HepG2 (cell line): Measurements from ENCODE around the gene PPP4C. TPM values are rescaled to one million over a fixed set of nuclear protein-coding genes. Genes with fewer than 3 reads are reported as not detected.

Experiments used
- ADNP ChIP-seq: sonication (generic); formaldehyde crosslinking; IDR thresholded peaks from 2 replicates; pipeline ENCODE4 v1.4.0; 2020; ENCODE audit warnings: missing genetic modification reagents
- ARHGAP35 ChIP-seq: sonication (generic); formaldehyde crosslinking; IDR thresholded peaks from 2 replicates; pipeline ENCODE4 v1.9.0; 2022; ENCODE audit warnings: mild to moderate bottlenecking, inconsistent platforms, moderate library complexity, missing genetic modification reagents, borderline replicate concordance
- BRD4 ChIP-seq: sonication (generic); formaldehyde crosslinking; IDR thresholded peaks from 2 replicates; pipeline ENCODE4 v1.4.0; 2020; ENCODE audit warnings: missing genetic modification reagents
- FOXK1 ChIP-seq: sonication (generic); formaldehyde crosslinking; IDR thresholded peaks from 2 replicates; pipeline ENCODE4 v1.4.0; 2020; ENCODE audit warnings: low read depth, missing genetic modification reagents, borderline replicate concordance
- GABPB1 ChIP-seq: IDR thresholded peaks from 2 replicates; pipeline ENCODE4 v1.6.1; 2016; ENCODE audit warnings: mild to moderate bottlenecking, missing genetic modification reagents, moderate library complexity, missing compliant biosample characterization
- NCOR1 ChIP-seq: fragments of 200-600 bp; sonication (generic); IDR thresholded peaks from 2 replicates; pipeline ENCODE4 v1.7.0; 2017; ENCODE audit warnings: antibody characterized with exemption, low read length, borderline replicate concordance
- NFRKB ChIP-seq: fragments of 450-650 bp; IDR thresholded peaks from 2 replicates; pipeline ENCODE4 v1.6.1; 2017
- NR3C1 ChIP-seq: sonication (generic); formaldehyde crosslinking; IDR thresholded peaks from 2 replicates; pipeline ENCODE4 v1.4.0; 2020; ENCODE audit warnings: missing genetic modification reagents
- STAG1 ChIP-seq: sonication (generic); formaldehyde crosslinking; IDR thresholded peaks from 2 replicates; pipeline ENCODE4 v1.4.0; 2020; ENCODE audit warnings: missing genetic modification reagents
- TAF1 ChIP-seq: sonication (generic); formaldehyde crosslinking; IDR thresholded peaks from 2 replicates; pipeline ENCODE4 v1.4.0; 2020; ENCODE audit warnings: missing genetic modification reagents
- TGIF2 ChIP-seq: IDR thresholded peaks from 2 replicates; pipeline ENCODE4 v1.6.1; 2016; ENCODE audit warnings: control low read depth, missing compliant biosample characterization
- U2AF2 ChIP-seq: fragments of 200-400 bp; formaldehyde crosslinking; IDR thresholded peaks from 2 replicates; pipeline ENCODE4 v1.6.1; 2017; ENCODE audit warnings: low read depth, mild to moderate bottlenecking, low read length
- ZBTB20 ChIP-seq: sonication (generic); formaldehyde crosslinking; IDR thresholded peaks from 2 replicates; pipeline ENCODE4 v1.8.1; 2023; ENCODE audit warnings: missing genetic modification reagents, low read depth, mild to moderate bottlenecking, borderline replicate concordance
- ZNF510 ChIP-seq: sonication (generic); formaldehyde crosslinking; IDR thresholded peaks from 2 replicates; pipeline ENCODE4 v1.4.0; 2020; ENCODE audit warnings: low read depth, mild to moderate bottlenecking, missing genetic modification reagents
- ZNF674 ChIP-seq: sonication (generic); formaldehyde crosslinking; IDR thresholded peaks from 2 replicates; pipeline ENCODE4 v1.5.0; 2020; ENCODE audit warnings: low read depth, mild to moderate bottlenecking, missing genetic modification reagents
- ZNF775 ChIP-seq: sonication (generic); formaldehyde crosslinking; IDR thresholded peaks from 2 replicates; pipeline ENCODE4 v1.4.0; 2020; ENCODE audit warnings: missing genetic modification reagents, mild to moderate bottlenecking, moderate library complexity, borderline replicate concordance
- ZSCAN20 ChIP-seq: sonication (generic); formaldehyde crosslinking; IDR thresholded peaks from 2 replicates; pipeline ENCODE4 v1.4.0; 2020; ENCODE audit warnings: missing genetic modification reagents, mild to moderate bottlenecking, borderline replicate concordance
- ZSCAN30 ChIP-seq: sonication (generic); formaldehyde crosslinking; IDR thresholded peaks from 2 replicates; pipeline ENCODE4 v1.5.0; 2020; ENCODE audit warnings: mild to moderate bottlenecking, missing genetic modification reagents
- polyA plus RNA-seq, 8 experiments: library from polyadenylated mRNA; depleted of rRNA in 3 of 8; stranded (reverse) in 7 of 8; unstranded in 1 of 8; fragments of >200 nt; fragmentation: Illumina TruSeq in 4 of 8; extraction: Trizol in 4 of 8; gene quantifications; 2 replicates each; pipeline versions ENCODE4 v1.2.1 to v1.2.3, GENCODE V29; 2011 to 2016; ENCODE audit warnings: low read depth in 4 of 8, missing spikeins in 1 of 8, mixed read lengths in 1 of 8; ENCODE audit not compliant: insufficient read depth in 1 of 8
- total RNA-seq, 5 experiments: library from RNA; depleted of rRNA; stranded (reverse); fragments of >200 nt; fragmentation: Illumina TruSeq; extraction: Trizol; gene quantifications; 2 replicates each; pipeline ENCODE4 v1.2.3, GENCODE V29; 2016; ENCODE audit warnings: low read depth in 1 of 5
- TF ChIP-seq, protein P1 (sequence below): sonication (generic); formaldehyde crosslinking; IDR thresholded peaks from 2 replicates; pipeline ENCODE4 v1.8.0; 2022; ENCODE audit warnings: mild to moderate bottlenecking, missing genetic modification reagents
- TF ChIP-seq, protein P2 (sequence below): sonication (generic); formaldehyde crosslinking; IDR thresholded peaks from 2 replicates; pipeline ENCODE4 v1.9.0; 2021; ENCODE audit warnings: missing genetic modification reagents, mild to moderate bottlenecking, borderline replicate concordance
- TF ChIP-seq, protein P3 (sequence below): sonication (generic); formaldehyde crosslinking; conservative IDR thresholded peaks from 2 replicates; pipeline ENCODE4 v1.4.0; 2020; ENCODE audit warnings: mild to moderate bottlenecking, missing genetic modification reagents, moderate library complexity

The PPP4C gene
- total and polyA plus RNA-seq, 2 of the 13 experiments (the other 11 are each of a cell fraction or from before 2014, with no cell fraction given): 176 to 220 TPM

DNA sequence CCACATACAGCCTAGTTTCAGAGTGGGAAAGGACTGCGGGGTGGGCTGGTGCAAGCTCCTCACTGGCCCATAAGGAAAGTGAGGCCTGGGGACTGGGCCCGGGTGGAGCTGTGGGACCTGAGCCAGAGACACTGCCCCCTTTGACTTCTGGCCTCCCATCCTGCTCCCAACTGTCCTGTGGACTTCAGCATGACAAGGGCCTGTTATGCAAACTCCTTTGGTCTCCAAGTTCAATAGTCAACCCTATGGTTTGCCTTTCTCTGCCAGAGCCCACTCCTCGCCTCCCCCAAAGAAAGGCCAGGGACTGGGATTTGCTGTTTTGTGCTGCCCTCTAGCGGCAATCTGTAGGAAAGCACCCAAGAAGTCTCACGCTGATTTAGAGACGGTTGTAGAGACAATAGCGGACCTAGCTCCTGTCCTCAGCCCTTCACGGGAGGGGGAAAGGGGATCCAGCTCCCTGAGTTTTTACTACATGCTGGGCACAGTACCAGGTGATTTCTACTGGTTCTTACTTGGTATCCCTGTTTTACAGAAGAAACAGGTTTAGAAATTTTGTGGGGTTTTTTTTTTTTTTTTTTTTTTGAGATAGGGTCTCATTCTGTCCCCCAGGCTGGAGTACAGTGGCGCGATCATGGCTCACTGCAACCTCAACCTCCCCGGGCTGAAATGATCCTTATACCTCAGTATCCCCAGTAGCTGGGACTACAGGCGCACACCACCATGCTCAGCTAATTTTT lies 43.5 kb upstream of the PPP4C start (continued):
- TF ChIP-seq ZSCAN20 (CRISPR knock-in tag) (no peak), NFRKB (no peak), TGIF2 (CRISPR knock-in tag) (no peak), STAG1 (peak; percentile 94), NCOR1 (no peak), U2AF2 (no peak), GABPB1 (CRISPR knock-in tag) (0 out of 2 replicates have a peak, but pooled peaks have one; percentile 13), BRD4 (CRISPR knock-in tag) (no peak), ZSCAN30 (no peak), FOXK1 (CRISPR knock-in tag) (no peak), ADNP (CRISPR knock-in tag) (no peak), ZNF510 (CRISPR knock-in tag) (no peak), ZBTB20 (CRISPR knock-in tag) (0 out of 2 replicates have a peak, but pooled peaks have one; percentile 53), NR3C1 (CRISPR knock-in tag) (no peak), ZNF775 (CRISPR knock-in tag) (no peak), ARHGAP35 (no peak), ZNF674 (CRISPR knock-in tag) (no peak), TAF1 (no peak)
- TF ChIP-seq, protein P1, sequence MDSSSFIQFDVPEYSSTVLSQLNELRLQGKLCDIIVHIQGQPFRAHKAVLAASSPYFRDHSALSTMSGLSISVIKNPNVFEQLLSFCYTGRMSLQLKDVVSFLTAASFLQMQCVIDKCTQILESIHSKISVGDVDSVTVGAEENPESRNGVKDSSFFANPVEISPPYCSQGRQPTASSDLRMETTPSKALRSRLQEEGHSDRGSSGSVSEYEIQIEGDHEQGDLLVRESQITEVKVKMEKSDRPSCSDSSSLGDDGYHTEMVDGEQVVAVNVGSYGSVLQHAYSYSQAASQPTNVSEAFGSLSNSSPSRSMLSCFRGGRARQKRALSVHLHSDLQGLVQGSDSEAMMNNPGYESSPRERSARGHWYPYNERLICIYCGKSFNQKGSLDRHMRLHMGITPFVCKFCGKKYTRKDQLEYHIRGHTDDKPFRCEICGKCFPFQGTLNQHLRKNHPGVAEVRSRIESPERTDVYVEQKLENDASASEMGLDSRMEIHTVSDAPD (CRISPR knock-in tag): 0 out of 2 replicates have a peak, but pooled peaks have one; percentile 33
- TF ChIP-seq, protein P2, sequence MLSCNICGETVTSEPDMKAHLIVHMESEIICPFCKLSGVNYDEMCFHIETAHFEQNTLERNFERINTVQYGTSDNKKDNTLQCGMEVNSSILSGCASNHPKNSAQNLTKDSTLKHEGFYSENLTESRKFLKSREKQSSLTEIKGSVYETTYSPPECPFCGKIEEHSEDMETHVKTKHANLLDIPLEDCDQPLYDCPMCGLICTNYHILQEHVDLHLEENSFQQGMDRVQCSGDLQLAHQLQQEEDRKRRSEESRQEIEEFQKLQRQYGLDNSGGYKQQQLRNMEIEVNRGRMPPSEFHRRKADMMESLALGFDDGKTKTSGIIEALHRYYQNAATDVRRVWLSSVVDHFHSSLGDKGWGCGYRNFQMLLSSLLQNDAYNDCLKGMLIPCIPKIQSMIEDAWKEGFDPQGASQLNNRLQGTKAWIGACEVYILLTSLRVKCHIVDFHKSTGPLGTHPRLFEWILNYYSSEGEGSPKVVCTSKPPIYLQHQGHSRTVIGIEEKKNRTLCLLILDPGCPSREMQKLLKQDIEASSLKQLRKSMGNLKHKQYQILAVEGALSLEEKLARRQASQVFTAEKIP (CRISPR knock-in tag): no peak
- TF ChIP-seq, protein P3, sequence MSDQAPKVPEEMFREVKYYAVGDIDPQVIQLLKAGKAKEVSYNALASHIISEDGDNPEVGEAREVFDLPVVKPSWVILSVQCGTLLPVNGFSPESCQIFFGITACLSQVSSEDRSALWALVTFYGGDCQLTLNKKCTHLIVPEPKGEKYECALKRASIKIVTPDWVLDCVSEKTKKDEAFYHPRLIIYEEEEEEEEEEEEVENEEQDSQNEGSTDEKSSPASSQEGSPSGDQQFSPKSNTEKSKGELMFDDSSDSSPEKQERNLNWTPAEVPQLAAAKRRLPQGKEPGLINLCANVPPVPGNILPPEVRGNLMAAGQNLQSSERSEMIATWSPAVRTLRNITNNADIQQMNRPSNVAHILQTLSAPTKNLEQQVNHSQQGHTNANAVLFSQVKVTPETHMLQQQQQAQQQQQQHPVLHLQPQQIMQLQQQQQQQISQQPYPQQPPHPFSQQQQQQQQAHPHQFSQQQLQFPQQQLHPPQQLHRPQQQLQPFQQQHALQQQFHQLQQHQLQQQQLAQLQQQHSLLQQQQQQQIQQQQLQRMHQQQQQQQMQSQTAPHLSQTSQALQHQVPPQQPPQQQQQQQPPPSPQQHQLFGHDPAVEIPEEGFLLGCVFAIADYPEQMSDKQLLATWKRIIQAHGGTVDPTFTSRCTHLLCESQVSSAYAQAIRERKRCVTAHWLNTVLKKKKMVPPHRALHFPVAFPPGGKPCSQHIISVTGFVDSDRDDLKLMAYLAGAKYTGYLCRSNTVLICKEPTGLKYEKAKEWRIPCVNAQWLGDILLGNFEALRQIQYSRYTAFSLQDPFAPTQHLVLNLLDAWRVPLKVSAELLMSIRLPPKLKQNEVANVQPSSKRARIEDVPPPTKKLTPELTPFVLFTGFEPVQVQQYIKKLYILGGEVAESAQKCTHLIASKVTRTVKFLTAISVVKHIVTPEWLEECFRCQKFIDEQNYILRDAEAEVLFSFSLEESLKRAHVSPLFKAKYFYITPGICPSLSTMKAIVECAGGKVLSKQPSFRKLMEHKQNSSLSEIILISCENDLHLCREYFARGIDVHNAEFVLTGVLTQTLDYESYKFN (CRISPR knock-in tag): no peak
